GM18861 (cell line): ENCODE results near the gene FMNL2.
"Not testable (repeated sequence)": the region's sequence is repeated elsewhere in the genome, so short reads cannot be mapped to it uniquely, and the experiment has no call there.

Experiments
- ATAC-seq: cut with Tn5 transposase; IDR thresholded peaks from one replicate; pipeline ENCODE4 v1.9.1; 2021; ENCODE audit not compliant: unreplicated experiment

The FMNL2 gene

GRCh38 chr2:152513681-152514080, 178.7 kb downstream of the FMNL2 start:
- ATAC-seq, result no peak

GRCh38 chr2:152518034-152518433, 183.1 kb downstream of the FMNL2 start:
- no peak for ATAC-seq

DNA sequence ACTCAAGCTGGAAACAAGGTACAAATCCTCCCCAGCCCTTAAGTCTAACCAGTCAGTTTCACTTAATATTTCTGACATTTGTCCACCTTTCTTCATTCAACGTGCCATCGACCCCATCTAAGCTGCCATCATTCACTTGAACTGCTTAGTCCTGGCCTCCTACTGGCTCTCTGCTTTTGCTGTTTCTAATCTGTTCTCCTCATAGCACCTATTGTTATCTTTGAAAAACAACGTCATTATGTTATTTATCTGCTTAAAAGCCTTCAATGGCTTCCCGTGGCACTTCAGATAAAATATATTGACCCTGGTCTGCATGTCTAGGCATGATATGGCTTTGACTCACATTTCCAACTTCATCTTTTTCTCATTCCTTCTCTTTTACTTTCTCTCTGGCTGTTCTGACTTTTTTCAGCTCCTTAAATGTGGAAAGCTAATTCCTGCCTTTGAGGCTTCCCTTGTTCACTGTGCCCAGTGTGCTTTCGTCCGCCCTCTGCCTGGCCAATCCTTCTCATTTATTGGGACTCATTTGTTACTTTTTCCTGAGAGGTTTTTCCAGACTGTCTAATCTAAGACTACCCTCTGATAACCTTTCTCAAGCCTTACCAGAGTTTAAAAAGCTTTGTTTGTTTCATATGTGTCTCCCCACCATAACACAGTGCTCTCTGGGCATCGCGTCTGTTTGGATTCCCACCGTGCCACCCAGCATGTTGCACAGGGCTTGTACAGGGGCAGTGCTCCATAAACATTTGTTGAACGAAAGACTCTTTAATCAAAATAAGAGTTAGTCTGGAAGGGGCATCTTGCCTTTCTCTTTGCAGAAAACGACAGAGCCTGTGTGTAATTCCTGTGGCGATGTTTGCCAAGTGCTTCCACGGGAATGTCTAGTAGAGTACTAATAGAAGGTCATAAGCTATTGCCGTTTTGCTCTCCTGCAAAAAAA, 183.9 kb downstream of the FMNL2 start:
- no peak for ATAC-seq

- no peak for ATAC-seq
These were observed 184.6 kb downstream of the FMNL2 start for GRCh38 chr2:152519581-152519952.

- no peak for ATAC-seq
These were observed 185.8 kb downstream of the FMNL2 start for GRCh38 chr2:152520759-152521158.

GRCh38 chr2:152522446-152522845, 187.5 kb downstream of the FMNL2 start:
- not testable (repeated sequence) for ATAC-seq

DNA sequence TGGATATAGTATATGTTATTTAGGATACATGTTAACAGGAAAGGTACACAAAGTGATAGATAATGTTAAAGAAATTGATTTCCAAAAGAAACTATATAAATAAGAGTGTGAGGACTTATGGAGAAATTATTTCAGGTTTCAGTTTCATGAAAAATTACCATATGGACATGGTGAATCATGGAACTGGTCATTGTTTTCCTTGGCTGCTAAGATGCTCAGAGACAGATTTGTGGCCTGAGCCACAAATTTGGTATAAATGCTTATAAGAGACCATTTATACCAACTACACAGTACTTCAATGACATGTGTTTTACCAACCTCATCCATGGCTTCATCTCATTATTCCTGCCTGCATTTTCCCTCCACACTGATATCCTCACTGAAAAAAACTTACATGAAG, 188.1 kb downstream of the FMNL2 start:
- no peak for ATAC-seq

DNA sequence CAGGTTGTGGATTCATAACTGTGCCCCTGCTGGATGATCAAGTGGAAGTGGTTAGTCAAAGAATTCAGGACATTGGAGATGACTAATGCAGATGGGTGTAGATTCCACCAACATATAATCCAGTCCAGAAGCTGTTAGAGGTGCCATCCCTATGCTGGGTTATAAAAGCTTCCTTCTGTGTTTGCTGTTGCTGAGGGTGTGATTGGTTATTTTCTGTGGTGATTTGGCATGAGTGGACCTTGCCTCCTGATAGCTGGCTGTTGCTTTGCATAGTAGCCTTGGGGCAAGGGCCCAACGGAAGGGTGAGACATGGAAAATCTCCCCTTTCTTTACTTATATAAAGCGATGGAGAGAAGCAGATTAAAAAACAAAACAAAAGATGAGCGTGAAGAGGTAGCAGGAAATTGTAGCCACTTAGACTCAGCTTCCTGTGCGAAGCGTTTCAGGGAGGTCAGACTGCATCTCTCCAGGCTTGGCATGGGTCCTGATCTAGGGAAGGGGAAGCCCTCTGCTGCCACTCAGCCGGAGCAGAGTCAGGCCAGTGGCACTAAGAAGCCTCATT, 190.4 kb downstream of the FMNL2 start:
- no peak for ATAC-seq

- no peak for ATAC-seq
These were observed 194.6 kb downstream of the FMNL2 start for GRCh38 chr2:152529420-152530115.

DNA sequence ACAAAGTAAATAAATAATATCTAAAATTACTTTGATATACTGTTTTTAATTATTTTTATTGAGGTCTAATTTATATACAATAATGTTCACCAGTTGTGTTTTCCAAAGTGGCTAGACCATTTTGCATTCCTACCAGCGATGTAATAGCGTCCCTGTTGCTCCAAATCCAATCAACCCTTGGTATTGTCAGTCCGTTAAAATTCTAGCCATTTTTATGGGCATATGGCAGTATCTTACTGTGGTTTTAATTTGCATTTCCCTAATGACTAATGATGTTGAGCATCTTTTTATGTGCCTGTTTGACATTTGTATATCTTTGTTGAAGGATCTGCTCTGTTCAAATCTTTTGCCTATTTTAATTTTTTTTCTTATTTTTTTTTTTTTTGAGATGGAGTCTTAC, 197.3 kb downstream of the FMNL2 start:
- no peak for ATAC-seq

DNA sequence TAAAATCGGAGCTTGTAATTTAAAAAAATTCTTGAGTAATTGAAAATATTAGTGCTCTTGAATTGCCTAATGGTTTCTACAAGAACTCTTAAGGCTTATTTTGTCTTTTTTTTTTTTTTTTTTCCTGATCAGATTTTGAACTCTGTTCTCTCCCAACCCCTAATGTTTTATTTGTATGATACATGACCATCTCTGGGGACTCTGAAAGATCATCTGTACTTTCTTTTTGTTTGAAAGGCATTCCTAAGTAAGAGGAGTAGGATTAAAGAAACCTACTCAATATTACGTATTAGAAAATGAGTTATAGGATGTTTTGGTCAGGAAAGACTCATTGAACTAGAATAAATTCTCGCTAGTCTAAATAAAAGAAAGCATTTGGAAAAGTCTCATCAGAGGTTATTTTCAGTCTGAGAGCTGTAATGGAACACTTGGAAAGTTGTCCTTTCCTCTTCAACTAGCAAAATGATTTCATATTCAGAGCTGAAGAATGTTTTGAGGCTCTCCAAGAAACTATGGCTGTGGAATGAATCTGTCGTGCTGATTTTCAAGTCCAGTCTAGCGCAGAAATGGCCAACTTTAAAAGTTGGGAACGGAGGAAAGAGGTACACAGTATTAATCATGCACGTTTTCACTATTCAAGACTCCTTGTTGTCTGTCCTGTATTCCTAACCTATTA, 199.6 kb downstream of the FMNL2 start:
- ATAC-seq, result no peak

DNA sequence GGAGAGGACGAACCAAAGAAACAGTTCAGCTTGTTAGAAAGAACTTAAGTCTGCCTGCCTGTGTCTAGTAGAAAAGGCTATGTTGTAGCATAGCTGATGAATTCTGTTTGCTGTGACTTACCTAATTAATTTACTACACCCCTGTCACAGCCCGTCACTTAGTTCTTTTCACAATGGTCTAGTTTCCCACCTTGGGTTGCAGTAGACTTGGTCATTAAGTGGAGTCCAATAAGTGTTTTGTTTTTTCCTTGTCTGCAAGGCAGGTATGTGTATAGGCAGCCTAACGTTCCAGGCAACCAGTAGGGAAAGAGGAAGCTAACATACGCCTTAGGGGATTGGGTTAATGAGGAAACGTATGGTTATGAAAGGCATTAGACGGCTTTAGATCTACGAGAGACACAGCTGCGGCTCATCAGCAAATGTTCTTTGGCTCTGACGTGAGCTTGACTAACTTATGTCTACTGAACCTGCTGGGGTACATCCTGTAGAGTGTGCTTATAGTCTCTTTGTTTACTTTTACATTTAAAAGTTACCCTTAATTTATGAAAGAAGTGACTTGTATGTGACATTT, 202.2 kb downstream of the FMNL2 start:
- no peak for ATAC-seq

GRCh38 chr2:152539424-152539823, 204.4 kb downstream of the FMNL2 start:
- ATAC-seq, result no peak

DNA sequence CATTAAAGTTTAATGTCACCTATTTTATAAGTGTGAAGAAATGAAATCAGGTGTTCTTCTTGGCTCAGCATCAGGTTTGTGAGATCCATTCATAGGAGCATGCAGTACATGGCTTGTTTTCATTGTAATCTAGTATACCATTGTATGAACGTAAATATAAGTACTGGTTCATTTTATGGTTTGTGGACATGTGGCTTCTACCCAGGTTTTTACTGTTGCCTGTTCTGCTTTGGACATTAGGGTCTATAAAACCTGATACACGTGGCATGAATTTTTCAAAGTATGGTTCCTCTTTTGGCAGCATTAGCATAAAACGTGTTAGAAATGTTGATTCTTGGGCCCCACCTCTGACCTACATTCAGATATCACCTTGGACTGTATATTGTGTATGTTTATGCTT, 206.7 kb downstream of the FMNL2 start:
- ATAC-seq, result no peak

GRCh38 chr2:152542337-152542994, 207.5 kb downstream of the FMNL2 start:
- ATAC-seq, result no peak

- no peak for ATAC-seq
These were observed 208.1 kb downstream of the FMNL2 start for GRCh38 chr2:152542995-152543481.

DNA sequence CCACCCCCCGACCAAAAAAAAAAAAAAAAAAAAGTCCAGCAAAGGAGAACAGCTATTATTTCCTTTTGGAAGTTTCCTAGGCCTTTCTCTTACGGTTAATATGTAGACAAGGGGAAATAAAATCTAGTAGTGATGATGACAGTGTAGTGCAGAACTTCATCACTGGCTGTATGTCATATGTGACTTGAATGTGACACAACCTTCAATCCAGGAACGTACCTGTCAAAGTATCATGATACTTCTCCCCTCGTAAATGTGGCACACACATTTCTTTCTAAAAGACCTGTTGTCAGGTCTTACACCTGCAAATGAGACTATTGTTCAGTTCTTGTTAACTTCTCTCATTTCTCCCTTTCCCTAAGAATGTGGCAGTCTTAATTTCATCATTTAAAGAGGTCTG, 208.7 kb downstream of the FMNL2 start:
- no peak for ATAC-seq

GRCh38 chr2:152544638-152545037, 209.7 kb downstream of the FMNL2 start:
- ATAC-seq, result no peak

DNA sequence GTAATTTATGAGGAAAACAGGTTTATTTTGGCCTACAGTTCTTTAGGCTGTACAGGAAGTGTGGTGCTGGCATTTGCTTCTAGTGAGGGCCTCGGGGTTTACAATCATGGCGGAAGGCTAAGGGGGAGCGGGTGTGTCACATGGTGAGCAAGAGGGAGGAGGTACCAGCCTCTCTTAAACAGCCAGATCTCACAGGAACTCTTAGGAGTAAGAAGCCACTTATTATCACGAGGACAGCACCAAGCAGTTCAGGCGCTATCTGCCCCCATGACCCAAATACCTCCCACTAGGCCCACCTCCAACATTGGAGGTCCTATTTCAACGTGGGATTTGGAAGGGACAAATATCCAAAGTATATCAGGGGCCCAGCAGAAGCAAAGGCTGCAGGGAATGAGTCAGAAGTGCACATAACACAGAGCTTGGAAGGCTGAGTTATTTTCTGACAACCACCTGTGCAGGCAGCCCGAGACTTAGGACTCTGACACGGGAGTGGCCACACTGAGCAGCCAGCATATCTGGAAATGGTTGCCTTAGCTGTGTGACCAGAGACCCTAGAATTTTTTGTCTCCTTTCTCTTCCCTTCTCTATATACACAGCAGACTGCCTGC, 211.4 kb downstream of the FMNL2 start:
- no peak for ATAC-seq
